A549 (cell line): ENCODE results near the gene PIP5K1B. TPM values are rescaled to one million over a fixed set of nuclear protein-coding genes. Genes with fewer than 3 reads are reported as not detected.

Source experiments
- ATAC-seq, 2 experiments: fragments of 200-7000 bp in 1 of 2; fragments of >200 bp in 1 of 2; cut with Nextera tagmentation in 1 of 2; cut with Tn5 transposase in 1 of 2; 3 replicates each; pipeline versions ENCODE4 v1.8.0 to v1.9.1; 2018 to 2020; ENCODE audit warnings: mild to moderate bottlenecking in 1 of 2, moderate library complexity in 1 of 2
- CTCF ChIA-PET: fragments of 300-600 bp; sonication (Branson Sonifier 250); formaldehyde crosslinking; extraction: SDS; loops from one replicate; lab custom pipeline; 2021; ENCODE audit warnings: antibody characterized with exemption, inconsistent platforms; lab: Yijun Ruan, JAX
- POLR2A ChIA-PET: fragments of 350-600 bp; formaldehyde crosslinking; extraction: SDS; loops from one replicate; lab custom pipeline; 2021; ENCODE audit warnings: antibody characterized with exemption, inconsistent platforms; lab: Yijun Ruan, JAX
- DNase-seq, 2 experiments: peaks; one replicate each; pipeline versions ENCODE4 v3.0.0 to v3.0.0-alpha.2; 2011 to 2016; ENCODE audit warnings: low read depth in 1 of 2, low spot score in 1 of 2
- FAIRE-seq: peaks from 2 replicates; lab custom pipeline; 2011; peaks lifted over from hg19 to GRCh38; lab: Jason Lieb, UNC
- H3K27ac ChIP-seq, 2 experiments: fragments of >200 bp; sonication (Bioruptor Twin); formaldehyde crosslinking; 3 replicates each; pipeline ENCODE4 v1.5.1; 2016 to 2017
- H3K4me1 ChIP-seq: fragments of >200 bp; sonication (Bioruptor Twin); formaldehyde crosslinking; 3 replicates; pipeline ENCODE4 v1.6.1; 2016
- H3K4me2 ChIP-seq: fragments of >200 bp; sonication (Bioruptor Twin); formaldehyde crosslinking; 3 replicates; pipeline ENCODE4 v1.6.1; 2016
- H3K4me3 ChIP-seq: fragments of >200 bp; sonication (Bioruptor Twin); formaldehyde crosslinking; 3 replicates; pipeline ENCODE4 v1.5.1; 2016
- H3K9me3 ChIP-seq: fragments of >200 bp; sonication (Bioruptor Twin); formaldehyde crosslinking; 3 replicates; pipeline ENCODE4 v1.6.1; 2016
- CBX2 ChIP-seq: fragments of 200-600 bp; sonication (generic); IDR thresholded peaks from 2 replicates; pipeline ENCODE4 v1.6.1; 2016; ENCODE audit warnings: low read depth, mild to moderate bottlenecking, borderline replicate concordance
- CHD2 ChIP-seq: fragments of 150-350 bp; IDR thresholded peaks from 2 replicates; pipeline ENCODE4 v1.6.1; 2014; ENCODE audit warnings: low read length; ENCODE audit not compliant: partially characterized antibody
- CHD4 ChIP-seq: fragments of 200-600 bp; sonication (generic); IDR thresholded peaks from 2 replicates; pipeline ENCODE4 v1.6.1; 2016; ENCODE audit warnings: antibody characterized with exemption, mild to moderate bottlenecking, borderline replicate concordance
- CTCF ChIP-seq: fragments of >200 bp; sonication (Bioruptor Twin); formaldehyde crosslinking; IDR thresholded peaks from 3 replicates; pipeline ENCODE4 v1.5.1; 2016
- EHF ChIP-seq: fragments of 250-450 bp; sonication (Bioruptor Pico); IDR thresholded peaks from 2 replicates; pipeline ENCODE4 v1.5.0; 2020; ENCODE audit warnings: mild to moderate bottlenecking
- ELK1 ChIP-seq: fragments of 150-350 bp; IDR thresholded peaks from 2 replicates; pipeline ENCODE4 v1.6.1; 2014; ENCODE audit warnings: low read depth, mild to moderate bottlenecking, low read length
- EP300 ChIP-seq, 2 experiments: fragments of >200 bp; sonication (Bioruptor Twin); formaldehyde crosslinking; IDR thresholded peaks; 2 replicates in 1 of 2; 3 replicates in 1 of 2; pipeline ENCODE4 v1.6.1; 2016 to 2017
- GATA3 ChIP-seq: IDR thresholded peaks from 2 replicates; pipeline ENCODE4 v1.6.1; 2012; ENCODE audit warnings: borderline replicate concordance
- HDAC2 ChIP-seq: fragments of 200-600 bp; sonication (generic); IDR thresholded peaks from 2 replicates; pipeline ENCODE4 v1.6.1; 2016
- HES2 ChIP-seq: fragments of >200 bp; sonication (Bioruptor Twin); formaldehyde crosslinking; IDR thresholded peaks from 2 replicates; pipeline ENCODE4 v1.6.1; 2016
- HMGXB4 ChIP-seq: fragments of 250-450 bp; sonication (Bioruptor Pico); IDR thresholded peaks from 2 replicates; pipeline ENCODE4 v1.5.0; 2021; ENCODE audit warnings: mild to moderate bottlenecking, moderate library complexity, borderline replicate concordance
- HOXB13 ChIP-seq: fragments of 250-450 bp; sonication (Bioruptor Pico); IDR thresholded peaks from 2 replicates; pipeline ENCODE4 v1.5.0; 2020; ENCODE audit warnings: low read depth, mild to moderate bottlenecking, moderate library complexity
- HOXB5 ChIP-seq: fragments of 250-450 bp; sonication (Bioruptor Pico); IDR thresholded peaks from 2 replicates; pipeline ENCODE4 v1.5.0; 2020; ENCODE audit warnings: mild to moderate bottlenecking, moderate library complexity
- JUN ChIP-seq, 2 experiments: fragments of >200 bp; sonication (Bioruptor Twin); formaldehyde crosslinking; IDR thresholded peaks; 2 replicates in 1 of 2; 3 replicates in 1 of 2; pipeline ENCODE4 v1.6.1; 2016 to 2017
- JUNB ChIP-seq: fragments of >200 bp; sonication (Bioruptor Twin); formaldehyde crosslinking; IDR thresholded peaks from 2 replicates; pipeline ENCODE4 v1.6.1; 2016
- KDM5A ChIP-seq: fragments of 200-600 bp; sonication (generic); IDR thresholded peaks from 2 replicates; pipeline ENCODE4 v1.6.1; 2016; ENCODE audit warnings: antibody characterized with exemption, mild to moderate bottlenecking
- MAZ ChIP-seq: fragments of 150-350 bp; IDR thresholded peaks from 2 replicates; pipeline ENCODE4 v1.6.1; 2014; ENCODE audit warnings: antibody characterized with exemption, low read depth, low read length, borderline replicate concordance
- MYC ChIP-seq: IDR thresholded peaks from 2 replicates; pipeline ENCODE4 v1.6.1; 2012; ENCODE audit warnings: mild to moderate bottlenecking, inconsistent platforms, low read length, improper control_type of control experiment, borderline replicate concordance
- NPAS2 ChIP-seq: fragments of 250-450 bp; sonication (Bioruptor Pico); IDR thresholded peaks from 2 replicates; pipeline ENCODE4 v1.8.0; 2022; ENCODE audit warnings: mild to moderate bottlenecking, moderate library complexity, borderline replicate concordance
- PBX3 ChIP-seq: IDR thresholded peaks from 2 replicates; pipeline ENCODE4 v1.6.1; 2012
- PHF8 ChIP-seq: fragments of 200-600 bp; sonication (generic); IDR thresholded peaks from 2 replicates; pipeline ENCODE4 v1.6.1; 2016; ENCODE audit warnings: low read depth, mild to moderate bottlenecking, antibody characterized with exemption, moderate library complexity, borderline replicate concordance
- POLR2A ChIP-seq: IDR thresholded peaks from 2 replicates; pipeline ENCODE4 v1.6.1; 2012; ENCODE audit warnings: mild to moderate bottlenecking, low read length
- POLR2AphosphoS2 ChIP-seq: conservative IDR thresholded peaks from 2 replicates; pipeline ENCODE4 v1.6.1; 2012; ENCODE audit warnings: low read length, improper control_type of control experiment, inconsistent platforms
- RAD21 ChIP-seq, 2 experiments: fragments of >200 bp in 1 of 2; sonication (Bioruptor Twin) in 1 of 2; formaldehyde crosslinking in 1 of 2; IDR thresholded peaks in 1 of 2; conservative IDR thresholded peaks in 1 of 2; 2 replicates in 1 of 2; 3 replicates in 1 of 2; pipeline ENCODE4 v1.6.1; 2012 to 2018; ENCODE audit warnings: inconsistent platforms in 1 of 2
- RARB ChIP-seq: fragments of 250-450 bp; sonication (Bioruptor Pico); IDR thresholded peaks from 2 replicates; pipeline ENCODE4 v1.8.0; 2021; ENCODE audit warnings: mild to moderate bottlenecking, moderate library complexity
- TFCP2L1 ChIP-seq: fragments of 250-450 bp; sonication (Bioruptor Pico); IDR thresholded peaks from 2 replicates; pipeline ENCODE4 v1.5.0; 2021; ENCODE audit warnings: mild to moderate bottlenecking
- ZC3H11A ChIP-seq: fragments of 450-650 bp; IDR thresholded peaks from 2 replicates; pipeline ENCODE4 v1.6.1; 2014; ENCODE audit warnings: antibody characterized with exemption, mild to moderate bottlenecking
- ZFP36 ChIP-seq: fragments of 450-650 bp; IDR thresholded peaks from 2 replicates; pipeline ENCODE4 v1.6.1; 2014; ENCODE audit warnings: borderline replicate concordance; ENCODE audit not compliant: partially characterized antibody
- ZNF302 ChIP-seq: fragments of 250-450 bp; sonication (Bioruptor Pico); IDR thresholded peaks from 2 replicates; pipeline ENCODE4 v1.9.0; 2021; ENCODE audit warnings: inconsistent platforms, mild to moderate bottlenecking, moderate library complexity
- WGBS: methylation state at CpG from one replicate; pipeline ENCODE4 v1.1.6; 2017; ENCODE audit errors: missing lambda C conversion rate; 5-methylcytosine and 5-hydroxymethylcytosine counted together
- polyA plus RNA-seq, 4 experiments: library from polyadenylated mRNA; depleted of rRNA in 3 of 4; stranded (reverse); fragments of >200 nt; fragmentation: RNase III in 1 of 4; extraction: RNeasy Plus Mini Kit Qiagen cat#74134 plus additional on column Dnase treatment in 1 of 4; gene quantifications; 2 replicates in 3 of 4; 3 replicates in 1 of 4; pipeline ENCODE4 v1.2.3, GENCODE V29; 2011 to 2017

Gene PIP5K1B
- polyA plus RNA-seq, 2 of the 4 experiments (the other 2 are of a cell fraction), result not detected

GRCh38 chr9:68860419-68860818, 155.4 kb downstream of the PIP5K1B start:
- Histone ChIP-seq H3K27ac (no peak overlapping the region), H3K4me1 (no peaks in the 10 kb centered on the region)
- POLR2A ChIA-PET, result no interaction called here
- WGBS, result 7% methylated on average over 4 of the region's 4 CpGs
- no peak for TF ChIP-seq HOXB5 (CRISPR knock-in tag)
- no peak for TF ChIP-seq MAZ
- no peak for TF ChIP-seq RARB
- no peak for TF ChIP-seq HDAC2
- no peak for TF ChIP-seq PHF8
- TF ChIP-seq ZFP36, result no peak
- no peak for TF ChIP-seq JUN (IDR thresholded peaks at IDR 0.05)
- TF ChIP-seq CHD2, result no peak
- no peak for TF ChIP-seq KDM5A
- TF ChIP-seq TFCP2L1 (CRISPR knock-in tag), result no peak
- no peak for TF ChIP-seq CBX2
- TF ChIP-seq, all 56 proteins: peak for 0
- Histone ChIP-seq H3K4me3 (no peak overlapping the region), H3K9me3 (no peaks in the 10 kb centered on the region), H3K4me2 (no peak overlapping the region)
- DNase-seq, result no peak
- no peak for FAIRE-seq
- CTCF ChIA-PET, result no interaction called here
- ATAC-seq, result no peak

GRCh38 chr9:68861436-68861835, 156.4 kb downstream of the PIP5K1B start:
- DNase-seq (no peak), FAIRE-seq (no peak), ATAC-seq (no peak)
- Histone ChIP-seq H3K9me3 (no peaks in the 10 kb centered on the region), H3K4me2 (no peak overlapping the region), H3K4me3 (no peak overlapping the region), H3K4me1 (no peaks in the 10 kb centered on the region), H3K27ac (no peak overlapping the region)
- WGBS, result 28% methylated on average over 9 of the region's 9 CpGs
- TF ChIP-seq HOXB5 (CRISPR knock-in tag), result no peak
- no peak for TF ChIP-seq CTCF
- TF ChIP-seq CHD4, result no peak
- no peak for TF ChIP-seq RAD21 (conservative IDR thresholded peaks at IDR 0.05 in 1 of 2, IDR thresholded peaks at IDR 0.05 in 1 of 2)
- no peak for TF ChIP-seq ZC3H11A
- no peak for TF ChIP-seq POLR2AphosphoS2
- no peak for TF ChIP-seq MYC
- TF ChIP-seq EP300 (IDR thresholded peaks at IDR 0.05), result no peak
- TF ChIP-seq CHD2, result no peak
- TF ChIP-seq JUNB, result no peak
- no peak for TF ChIP-seq ZNF302 (CRISPR knock-in tag)
- TF ChIP-seq EHF (CRISPR knock-in tag), result no peak
- no peak for TF ChIP-seq HOXB13 (CRISPR knock-in tag)
- TF ChIP-seq HMGXB4 (CRISPR knock-in tag), result no peak
- ChIA-PET CTCF (no interaction called here), POLR2A (no interaction called here)

GRCh38 chr9:68867066-68867465, 162.0 kb downstream of the PIP5K1B start:
- POLR2A ChIA-PET, result no interaction called here
- 9% methylated on average over 6 of the region's 6 CpGs for WGBS
- CTCF ChIA-PET, result no interaction called here
- Histone ChIP-seq H3K9me3 (no peaks in the 10 kb centered on the region), H3K4me1 (no peaks in the 10 kb centered on the region), H3K4me3 (no peak overlapping the region), H3K27ac (no peak overlapping the region), H3K4me2 (no peak overlapping the region)
- DNase-seq, result no peak
- FAIRE-seq, result no peak
- no peak for ATAC-seq
- TF ChIP-seq HES2 (no peak), ZC3H11A (no peak), PBX3 (no peak), NPAS2 (CRISPR knock-in tag) (no peak), GATA3 (no peak), CTCF (no peak), ELK1 (no peak), POLR2A (no peak)
